NOMO-1 treated with DMSO at 0.1 percent for 48 hours (cell line): Measurements from ENCODE around the gene SFRP5.

Experiments
- DNase-seq: peaks from one replicate; lab custom pipeline; 2025; ENCODE audit not compliant: unreplicated experiment; lab: John Stamatoyannopoulos, UW

SFRP5 gene

GRCh38 chr10:97743169-97743943, 28.4 kb downstream of the SFRP5 start:
- DNase-seq = no peak

GRCh38 chr10:97740613-97741012, 31.2 kb downstream of the SFRP5 start:
- DNase-seq = no peak

- DNase-seq = no peak
Measured at GRCh38 chr10:97738616-97739015, 33.2 kb downstream of the SFRP5 start.

- no peak for DNase-seq
Measured at GRCh38 chr10:97737770-97738265, 34.0 kb downstream of the SFRP5 start.

GRCh38 chr10:97736902-97737769, 34.7 kb downstream of the SFRP5 start, which contains the start of gene ZFYVE27:
Gene ZFYVE27 (plus strand): TSS chr10:97737128. CDS start chr10:97738478, 1,350 bp downstream.
- DNase-seq = peak; percentile 88

GRCh38 chr10:97736403-97736901, 35.3 kb downstream of the SFRP5 start:
- DNase-seq = peak; percentile 34

GRCh38 chr10:97734021-97734420, 37.8 kb downstream of the SFRP5 start:
- DNase-seq = no peak

GRCh38 chr10:97733256-97733655, 38.5 kb downstream of the SFRP5 start:
- no peak for DNase-seq

- DNase-seq = no peak
Measured at GRCh38 chr10:97732052-97732359, 39.8 kb downstream of the SFRP5 start.

GRCh38 chr10:97731346-97732051, 40.3 kb downstream of the SFRP5 start:
- peak; percentile 58 for DNase-seq

GRCh38 chr10:97729014-97729413, 42.8 kb downstream of the SFRP5 start:
- no peak for DNase-seq

GRCh38 chr10:97726636-97727178, 45.1 kb downstream of the SFRP5 start:
- no peak for DNase-seq

GRCh38 chr10:97724341-97724941, 47.4 kb downstream of the SFRP5 start:
- DNase-seq = peak; percentile 84

- no peak for DNase-seq
Measured at GRCh38 chr10:97723001-97723400, 48.8 kb downstream of the SFRP5 start.

- no peak for DNase-seq
Measured at GRCh38 chr10:97721871-97722780, 49.7 kb downstream of the SFRP5 start.

GRCh38 chr10:97719602-97720001, 52.2 kb downstream of the SFRP5 start:
- no peak for DNase-seq

GRCh38 chr10:97718659-97719142, 53.1 kb downstream of the SFRP5 start:
- no peak for DNase-seq

GRCh38 chr10:97718178-97718577, 53.6 kb downstream of the SFRP5 start:
- no peak for DNase-seq

GRCh38 chr10:97717627-97718026, 54.2 kb downstream of the SFRP5 start:
- DNase-seq = no peak
